Ovary (tissue), 9 donors: ENCODE measurements around the gene RFC2. TPM values are rescaled to one million over a fixed set of nuclear protein-coding genes. Genes with fewer than 3 reads are reported as not detected.

Experiments
- DNase-seq, 5 donors: peaks; one replicate each; pipeline ENCODE4 v3.0.0-alpha.2; 2019 to 2020
- H3K27ac ChIP-seq, 2 donors: fragments of 200-600 bp; one replicate each; pipeline versions ENCODE4 v1.5.1 to v1.8.0; 2019 to 2022
- H3K27me3 ChIP-seq: fragments of 200-600 bp; one replicate; pipeline ENCODE4 v1.8.0; 2022
- H3K36me3 ChIP-seq: fragments of 200-600 bp; sonication (generic); one replicate; pipeline ENCODE4 v1.5.1; 2019
- H3K4me1 ChIP-seq: one replicate; pipeline ENCODE4 v1.8.1; 2013; ENCODE audit warnings: mild to moderate bottlenecking, moderate library complexity; ENCODE audit not compliant: insufficient read depth
- H3K4me3 ChIP-seq: fragments of 200-600 bp; sonication (generic); one replicate; pipeline ENCODE4 v1.5.1; 2017
- H3K9me3 ChIP-seq, 2 donors: fragments of 200-600 bp in 1 of 2; sonication (generic) in 1 of 2; one replicate each; pipeline versions ENCODE4 v1.5.1 to v1.8.1; 2013 to 2019; ENCODE audit warnings: mild to moderate bottlenecking in 1 of 2, moderate library complexity in 1 of 2
- CTCF ChIP-seq, 3 donors: fragments of 450-650 bp in 2 of 3; fragments of 200-600 bp in 1 of 3; IDR thresholded peaks; one replicate each; pipeline versions ENCODE4 v1.5.1 to v1.8.0; 2016 to 2022; ENCODE audit warnings: antibody characterized with exemption in 3 of 3, mild to moderate bottlenecking in 1 of 3
- EP300 ChIP-seq: sonication (generic); formaldehyde crosslinking; IDR thresholded peaks from one replicate; pipeline ENCODE4 v1.6.1; 2017; ENCODE audit warnings: antibody characterized with exemption
- POLR2A ChIP-seq: fragments of 450-650 bp; IDR thresholded peaks from one replicate; pipeline ENCODE4 v1.6.1; 2017; ENCODE audit warnings: antibody characterized with exemption, mild to moderate bottlenecking, moderate library complexity
- WGBS, 3 donors: extraction: QIAGEN DNeasy Blood & Tissue Kit in 1 of 3; methylation state at CpG; one replicate each; pipeline versions ENCODE4 v1.1.5 to v1.1.7; 2013 to 2017; 5-methylcytosine and 5-hydroxymethylcytosine counted together
- intact Hi-C, 4 donors: fragments of 100-400 bp; cut with DNase I; formaldehyde crosslinking; loops; one replicate each; pipeline versions ENCODE4 v1.11.0 to v1.15.1; 2022 to 2023
- polyA plus RNA-seq, 2 donors: library from polyadenylated mRNA; stranded (reverse); fragments of 200-250 nt in 1 of 2; fragments of 350-450 nt in 1 of 2; fragmentation: Illumina TruSeq in 1 of 2; extraction: RNeasy Lipid Tissue Mini Kit (QIAGEN cat#74804) in 1 of 2; gene quantifications; one replicate each; pipeline ENCODE4 v1.2.3, GENCODE V29; 2013 to 2014
- total RNA-seq, 7 donors: library from RNA; depleted of rRNA in 2 of 7; stranded (reverse); fragments of >200 nt in 2 of 7; fragmentation: NEBNext Ultra II Directional in 3 of 7; extraction: Animal tissue kit (Norgen Biotek cat#: 25700) in 3 of 7; gene quantifications; one replicate each; pipeline versions ENCODE4 v1.1.0 to v1.2.4, GENCODE V29; 2016 to 2023
- donor health status: DM: no; HTN: no; CAD: no; lungs with moderate emphysema.
- donor health status: DM: no; HTN: no; CAD: no.
- donor health status: Bipolar disorder and iron deficiency.
- donor health status: DM: yes; HTN: yes; CAD: no.
- donor health status: DM: no; HTN: no; CAD: no.
- donor health status: DM: yes; HTN: yes; CAD: no.

The RFC2 gene
- total and polyA plus RNA-seq, 9 donors = 6.4 to 23.7 (median 16.6) TPM

DNA sequence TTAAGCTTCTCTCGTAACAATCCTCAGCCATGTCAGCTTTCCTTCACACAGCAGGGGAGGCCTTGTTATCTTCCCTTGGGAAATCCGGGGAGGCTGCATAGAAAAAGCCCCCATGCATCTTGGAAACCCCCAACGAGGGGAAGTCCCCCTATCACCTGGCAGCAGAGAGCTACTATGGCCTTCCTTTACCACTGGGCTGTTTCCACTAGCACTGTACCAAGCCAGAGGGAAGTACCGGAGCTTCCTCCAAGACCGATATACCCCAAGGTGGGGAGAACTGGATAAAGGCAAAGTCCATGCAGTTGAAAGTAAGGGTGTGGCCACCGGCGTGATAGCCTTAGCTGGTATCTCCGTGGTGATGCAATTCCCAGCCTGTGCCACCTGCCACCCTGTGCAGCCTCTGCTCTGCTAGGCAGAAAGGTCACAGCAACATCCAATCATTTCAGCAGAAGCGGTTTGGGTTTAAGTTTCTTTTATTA, 30.6 kb upstream of the RFC2 start:
- Histone ChIP-seq H3K4me1 (peaks cover 13% of the 10 kb centered on the region), H3K9me3 (no peaks in the 10 kb centered on the region), H3K27me3 (no peaks in the 10 kb centered on the region), H3K4me3 (no peak overlapping the region), H3K36me3 (no peaks in the 10 kb centered on the region), H3K27ac (no peak overlapping the region)
- no peak for TF ChIP-seq EP300
- TF ChIP-seq CTCF (IDR thresholded peaks at IDR 0.05) = no peak
- no peak for TF ChIP-seq POLR2A
- intact Hi-C loops = no loop called here
- WGBS, 3 donors = 65 to 70% (median 70%) methylated on average over 9 of the region's 9 CpGs
- no peak for DNase-seq

GRCh38 chr7:74283858-74284447, 29.8 kb upstream of the RFC2 start:
- no peak for DNase-seq
- Histone ChIP-seq H3K9me3 (no peaks in the 10 kb centered on the region), H3K27ac (no peak overlapping the region), H3K4me3 (no peak overlapping the region), H3K4me1 (peaks cover 18% of the 10 kb centered on the region), H3K36me3 (no peaks in the 10 kb centered on the region), H3K27me3 (no peaks in the 10 kb centered on the region)
- 76 to 87% (median 84%) methylated on average over 9 of the region's 9 CpGs for WGBS, 3 donors
- intact Hi-C loops = no loop called here
- TF ChIP-seq EP300 (no peak), POLR2A (no peak), CTCF (IDR thresholded peaks at IDR 0.05) (no peak)

DNA sequence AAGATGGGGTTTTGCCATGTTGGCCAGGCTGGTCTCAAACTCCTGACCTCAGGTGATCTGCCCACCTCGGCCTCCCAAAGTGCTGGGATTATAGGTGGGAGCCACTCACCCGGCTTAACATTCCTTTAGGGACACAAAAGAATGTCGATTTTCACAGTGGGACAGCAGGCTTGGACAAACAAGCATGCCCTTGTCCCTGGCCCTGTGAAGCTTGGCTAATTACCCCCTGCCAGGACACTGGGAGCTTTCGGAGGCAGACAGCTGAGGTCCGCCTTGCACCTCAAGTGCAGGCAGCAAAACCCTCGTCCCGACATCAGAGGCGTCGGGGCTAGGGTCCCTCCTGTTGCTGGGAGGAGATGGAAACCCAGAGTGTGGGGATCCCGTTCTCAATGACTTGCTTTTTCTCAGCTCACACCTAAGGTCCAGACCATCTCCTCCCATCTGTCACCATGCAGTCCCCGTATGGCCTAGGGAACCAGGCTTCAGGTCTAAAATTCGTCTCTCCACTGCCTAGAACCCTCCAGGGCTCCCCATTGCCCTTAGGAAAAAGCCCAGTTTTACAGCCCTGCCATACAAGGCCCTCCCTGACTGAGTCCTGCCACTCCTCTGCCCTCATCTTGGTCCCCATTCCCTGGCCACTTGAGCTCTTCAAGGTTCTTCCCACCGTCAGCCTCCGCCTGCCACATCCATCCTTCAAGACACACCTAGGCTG, 28.7 kb upstream of the RFC2 start:
- intact Hi-C loops = no loop called here
- TF ChIP-seq EP300 (no peak), POLR2A (no peak), CTCF (IDR thresholded peaks at IDR 0.05) (no peak)

GRCh38 chr7:74280985-74281384, 26.8 kb upstream of the RFC2 start:
- Histone ChIP-seq H3K4me1 (peaks cover 10% of the 10 kb centered on the region), H3K27ac (no peak overlapping the region), H3K36me3 (no peaks in the 10 kb centered on the region), H3K9me3 (no peaks in the 10 kb centered on the region), H3K4me3 (no peak overlapping the region), H3K27me3 (no peaks in the 10 kb centered on the region)
- TF ChIP-seq POLR2A (no peak), CTCF (IDR thresholded peaks at IDR 0.05) (no peak), EP300 (no peak)
- intact Hi-C loops = no loop called here
- WGBS, 3 donors = 80 to 88% (median 87%) methylated on average over 8 of the region's 8 CpGs
- no peak for DNase-seq

More for the DNA sequence above, 28.7 kb upstream of the RFC2 start:
- Histone ChIP-seq H3K27ac (no peak overlapping the region), H3K4me1 (peaks cover 10% of the 10 kb centered on the region), H3K36me3 (no peaks in the 10 kb centered on the region), H3K27me3 (no peaks in the 10 kb centered on the region), H3K9me3 (no peaks in the 10 kb centered on the region), H3K4me3 (no peak overlapping the region)
- WGBS, 3 donors = 83 to 87% (median 85%) methylated on average over 14 of the region's 14 CpGs
- DNase-seq = no peak
